Measurements from ENCODE around the gene ANKRD40CL.

ANKRD40CL gene

GRCh38 chr17:50787106-50787505 lies 19.8 kb upstream of the ANKRD40CL start:
- DNase-seq (ENCODE audit: low read depth), result no peak

DNA sequence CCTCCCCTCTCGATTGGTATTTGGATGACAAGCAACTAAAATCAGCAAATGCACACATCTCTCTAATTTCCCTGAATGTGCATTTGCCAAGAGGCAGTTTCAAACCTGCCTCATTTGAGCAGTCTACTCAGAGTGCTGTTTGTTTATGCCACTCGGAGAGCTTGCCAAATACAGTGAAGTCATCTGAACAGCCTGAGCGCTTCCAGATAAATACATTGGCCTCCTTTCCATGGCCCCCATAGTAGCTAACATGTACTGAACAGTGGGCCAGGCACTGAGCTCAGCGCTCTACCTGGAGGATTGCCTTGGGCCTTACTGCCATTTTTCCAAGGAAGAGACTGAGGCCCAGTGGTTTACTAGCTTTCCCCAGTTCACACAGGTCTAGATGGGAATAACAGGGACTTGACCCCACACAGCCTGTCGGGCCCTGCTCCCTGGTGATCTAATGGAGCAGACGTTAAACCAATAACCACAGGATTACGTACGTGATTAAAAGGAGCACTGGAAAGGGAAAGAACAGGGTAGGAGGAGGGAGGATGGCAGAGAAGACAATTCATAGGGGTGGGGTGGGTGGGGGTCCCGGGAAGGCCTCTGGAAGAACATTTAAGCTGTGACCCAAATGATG lies 18.7 kb upstream of the ANKRD40CL start:
- no peak for DNase-seq (ENCODE audit: low read depth)

GRCh38 chr17:50785126-50785525 lies 17.8 kb upstream of the ANKRD40CL start:
- no peak for DNase-seq (ENCODE audit: low read depth)

DNA sequence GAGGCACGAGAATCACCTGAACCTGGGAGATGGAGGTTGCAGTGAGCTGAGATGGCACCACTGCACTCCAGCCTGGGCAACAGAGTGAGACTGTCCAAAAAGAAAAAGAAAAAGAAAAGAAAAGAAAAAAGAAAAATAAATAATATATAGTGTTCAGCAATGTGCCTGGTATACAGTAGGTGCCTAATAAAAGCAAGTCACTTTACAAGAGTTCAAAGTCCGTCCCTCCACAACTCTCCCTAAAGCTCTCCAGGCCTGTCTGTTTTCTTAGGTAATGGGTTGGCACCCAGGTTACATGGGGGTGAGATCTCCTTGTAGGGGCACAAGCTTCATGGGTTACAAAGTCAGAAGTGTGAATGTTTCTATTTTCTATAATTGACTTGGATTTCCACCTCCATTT lies 16.6 kb upstream of the ANKRD40CL start:
- no peak for DNase-seq (ENCODE audit: low read depth)

- peak; percentile 72 for DNase-seq (ENCODE audit: low read depth)
Measured at GRCh38 chr17:50783193-50783660, 15.9 kb upstream of the ANKRD40CL start.

DNA sequence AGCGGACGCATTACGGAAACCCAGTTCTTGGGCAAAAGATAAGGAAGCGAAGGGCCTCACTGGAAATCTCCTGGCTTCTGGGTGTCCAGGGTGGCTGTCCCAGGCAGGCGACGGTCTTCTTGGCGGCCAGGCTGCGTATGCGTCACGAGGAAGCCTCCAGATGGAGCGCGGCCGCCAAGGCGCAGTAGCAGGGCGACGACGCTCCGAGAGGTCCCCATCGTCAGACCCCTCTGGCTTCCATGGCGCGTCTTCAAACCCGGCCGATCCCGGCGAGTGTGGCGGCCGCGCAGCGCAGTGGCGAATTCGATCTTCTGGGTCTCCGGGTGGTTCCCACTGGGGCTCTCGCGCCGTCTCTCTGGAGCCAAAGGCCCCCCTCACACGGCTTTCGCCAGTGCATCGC lies 13.8 kb upstream of the ANKRD40CL start:
- no peak for DNase-seq (ENCODE audit: low read depth)

DNA sequence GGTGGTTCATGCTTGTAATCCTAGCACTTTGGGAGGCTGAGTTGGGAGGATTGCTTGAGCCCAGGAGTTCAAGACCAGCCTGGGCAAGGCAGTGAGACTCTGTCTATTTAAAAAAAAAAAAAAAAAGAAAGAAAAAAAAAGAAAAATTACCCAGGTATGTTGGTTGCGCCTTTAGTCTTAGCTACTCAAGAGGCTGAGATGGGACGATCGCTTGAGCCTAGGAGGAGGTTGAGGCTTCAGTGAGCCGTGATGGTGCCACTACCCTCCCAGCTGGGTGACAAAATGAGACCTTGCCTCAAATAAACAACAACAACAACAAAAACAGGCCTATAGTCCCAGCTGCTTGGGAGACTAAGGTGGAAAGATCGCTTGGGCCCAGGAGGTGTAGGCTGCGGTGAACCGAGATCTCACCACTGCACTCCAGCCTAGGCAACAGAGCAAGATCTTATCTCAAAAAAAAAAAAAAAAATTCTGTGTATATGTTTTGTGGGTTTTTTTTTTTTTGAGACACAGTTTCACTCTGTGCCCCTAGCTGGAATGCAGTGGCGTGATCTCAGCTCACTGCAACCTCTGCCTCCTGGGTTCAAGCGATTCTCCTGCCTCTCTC lies 12.5 kb upstream of the ANKRD40CL start:
- DNase-seq (ENCODE audit: low read depth), result no peak

GRCh38 chr17:50778988-50779387 lies 11.7 kb upstream of the ANKRD40CL start:
- no peak for DNase-seq (ENCODE audit: low read depth)

DNA sequence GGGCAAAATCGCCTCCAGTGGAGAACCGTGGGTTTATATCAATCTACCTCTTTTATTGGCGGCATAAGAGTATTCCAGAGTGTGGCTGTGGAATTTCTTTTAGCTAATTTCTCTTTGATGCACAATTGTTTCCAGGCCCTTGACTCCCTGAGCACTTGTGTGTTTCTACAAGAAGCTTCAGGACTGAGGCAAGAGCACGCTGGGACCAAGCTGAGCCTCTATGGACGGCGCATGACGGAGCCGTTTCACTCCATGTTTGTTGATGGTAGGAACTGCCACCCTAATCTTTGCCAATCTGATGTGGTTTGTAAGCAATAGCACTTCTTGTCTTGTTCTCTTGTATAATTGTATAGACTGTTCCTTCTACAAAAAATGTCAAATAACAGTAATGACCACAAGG lies 11.2 kb upstream of the ANKRD40CL start:
- no peak for DNase-seq (ENCODE audit: low read depth)

DNA sequence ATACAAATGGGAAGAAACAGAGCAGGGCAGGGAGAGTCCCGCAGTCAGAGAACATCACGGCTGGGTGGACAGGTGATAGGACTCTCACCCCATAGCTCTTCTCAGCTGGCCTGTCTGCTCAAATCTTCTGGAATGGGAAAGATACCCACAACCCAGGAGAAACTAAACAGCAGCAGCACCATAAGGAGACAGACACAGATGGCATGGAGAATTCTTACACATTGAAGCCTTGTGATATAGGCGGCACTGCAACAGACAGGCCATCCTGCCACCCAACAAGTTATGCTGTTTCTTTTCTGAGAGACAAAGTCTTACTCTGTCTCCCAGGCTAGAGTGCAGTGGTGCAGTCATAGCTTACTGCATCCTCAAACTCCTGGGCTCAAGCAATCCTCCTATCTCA lies 8.6 kb upstream of the ANKRD40CL start:
- no peak for DNase-seq (ENCODE audit: low read depth)

GRCh38 chr17:50774225-50774803 lies 7.0 kb upstream of the ANKRD40CL start:
- no peak for DNase-seq (ENCODE audit: low read depth)

DNA sequence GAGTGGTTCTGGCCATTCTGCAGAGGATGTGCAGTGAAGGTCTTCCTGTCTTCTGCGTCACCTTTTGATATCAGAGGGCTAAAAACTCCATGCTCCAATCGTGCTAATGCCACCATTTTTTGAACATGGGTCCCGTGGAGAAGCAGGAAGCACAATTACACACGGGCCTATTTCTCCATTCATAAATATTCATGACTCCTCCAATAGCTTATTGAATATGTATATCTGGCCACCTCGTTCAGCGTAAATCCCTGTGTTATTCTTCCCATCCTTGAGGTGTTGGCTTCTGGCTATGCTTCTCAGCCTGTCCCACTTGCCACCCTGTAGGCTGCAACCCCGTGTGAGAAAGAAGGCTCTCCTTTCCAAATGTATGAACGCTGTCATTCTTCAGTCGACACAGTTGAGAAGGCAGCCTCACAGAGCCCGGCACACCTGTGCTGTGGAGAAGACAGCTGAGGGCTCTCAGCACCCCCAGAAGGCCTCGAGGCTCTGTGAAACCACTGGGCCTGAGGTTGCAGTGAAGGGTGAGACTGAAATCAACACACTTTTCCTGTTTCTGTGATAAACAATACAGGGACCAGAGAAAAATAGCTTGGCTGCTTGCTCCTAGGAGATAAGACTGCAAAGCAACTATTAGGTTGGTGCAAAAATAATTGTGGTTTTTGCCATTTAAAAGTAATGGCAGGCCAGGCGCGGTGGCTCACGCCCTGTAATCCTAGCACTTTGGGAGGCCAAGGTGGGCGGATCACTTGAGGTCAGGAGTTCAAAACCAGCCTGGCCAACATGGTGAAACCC lies 4.9 kb upstream of the ANKRD40CL start:
- no peak for DNase-seq (ENCODE audit: low read depth)

GRCh38 chr17:50770346-50770745 lies 3.0 kb upstream of the ANKRD40CL start:
- DNase-seq (ENCODE audit: low read depth), result no peak

GRCh38 chr17:50769884-50770283 lies 2.6 kb upstream of the ANKRD40CL start:
- DNase-seq (ENCODE audit: low read depth), result no peak

GRCh38 chr17:50768346-50768761 lies 1.0 kb upstream of the ANKRD40CL start:
- DNase-seq (ENCODE audit: low read depth), result no peak

GRCh38 chr17:50767030-50767429 lies 288 bp downstream of the ANKRD40CL start:
- DNase-seq (ENCODE audit: low read depth), result no peak

DNA sequence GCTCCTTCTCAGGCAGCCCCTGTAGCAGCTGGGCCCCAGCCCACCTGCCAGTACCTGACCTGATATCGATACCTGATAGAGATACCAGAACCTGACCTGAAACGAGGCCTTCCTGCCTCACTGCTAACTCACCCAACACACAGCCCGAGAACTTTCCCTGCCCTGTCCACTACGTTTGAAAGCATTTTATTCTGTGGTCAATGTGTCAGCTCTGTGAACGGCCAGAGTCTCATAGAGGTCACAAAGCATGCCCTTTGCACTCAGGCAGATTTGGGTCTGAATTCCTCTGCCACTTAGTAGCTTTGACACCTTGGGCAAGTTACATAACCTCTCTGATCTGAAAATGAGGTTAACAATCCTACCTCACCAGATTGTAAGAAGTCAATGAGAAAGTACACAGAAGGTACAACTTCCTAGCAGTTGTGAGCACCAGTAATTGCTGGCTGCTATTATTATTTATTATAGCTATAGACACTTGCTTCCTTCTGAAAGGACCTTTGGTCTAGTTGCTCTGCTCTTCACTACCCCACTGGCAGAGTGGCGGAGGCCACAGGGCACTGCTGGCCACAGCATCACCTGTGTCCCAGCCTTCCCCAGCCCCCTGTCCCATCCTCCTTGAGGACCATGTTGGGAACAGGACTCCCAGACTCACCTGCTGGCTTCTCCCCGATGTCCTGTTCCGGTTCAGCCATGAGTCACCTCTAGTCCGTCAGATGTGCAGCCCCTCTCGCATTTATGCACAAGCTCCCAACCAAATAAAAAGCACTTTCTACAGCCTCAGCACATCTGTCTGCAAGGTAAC lies 895 bp downstream of the ANKRD40CL start:
- DNase-seq (ENCODE audit: low read depth), result no peak

DNA sequence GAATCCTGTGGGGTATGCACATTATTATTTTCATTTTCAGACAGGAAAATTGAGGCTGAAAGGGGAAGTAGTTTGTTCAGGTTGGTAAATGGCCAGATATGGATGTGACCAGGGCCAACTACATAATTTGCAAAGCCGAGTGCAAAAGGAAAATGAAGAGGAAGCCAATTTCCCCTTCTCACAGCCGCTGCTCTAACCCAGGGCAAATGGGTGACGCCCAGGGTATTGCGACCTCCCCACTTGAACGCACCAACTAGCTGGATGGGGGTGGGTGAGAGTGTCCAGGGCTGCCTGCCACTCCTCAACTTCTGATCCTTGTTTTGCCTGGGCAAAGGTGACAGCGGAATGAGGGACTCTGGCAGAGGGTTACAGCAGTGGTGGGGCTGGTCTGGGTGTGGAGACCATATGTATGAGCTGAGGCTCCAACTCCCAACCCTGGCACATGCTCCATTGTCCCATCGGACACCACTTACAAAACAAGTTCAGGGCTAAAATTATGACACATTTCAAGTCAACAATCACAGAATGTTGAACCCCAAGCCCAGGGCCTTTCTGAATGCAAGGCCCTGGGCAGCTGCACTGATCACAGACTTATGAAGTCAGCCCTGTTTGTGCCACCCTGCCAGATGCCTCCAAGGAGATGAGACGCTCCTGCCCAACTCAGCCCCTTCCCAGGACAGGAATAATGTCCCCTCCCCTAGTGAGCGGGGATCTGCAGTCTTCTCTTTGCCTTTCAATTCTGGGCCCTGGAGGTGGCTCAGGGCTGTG lies 1.7 kb downstream of the ANKRD40CL start:
- DNase-seq (ENCODE audit: low read depth), result no peak

DNA sequence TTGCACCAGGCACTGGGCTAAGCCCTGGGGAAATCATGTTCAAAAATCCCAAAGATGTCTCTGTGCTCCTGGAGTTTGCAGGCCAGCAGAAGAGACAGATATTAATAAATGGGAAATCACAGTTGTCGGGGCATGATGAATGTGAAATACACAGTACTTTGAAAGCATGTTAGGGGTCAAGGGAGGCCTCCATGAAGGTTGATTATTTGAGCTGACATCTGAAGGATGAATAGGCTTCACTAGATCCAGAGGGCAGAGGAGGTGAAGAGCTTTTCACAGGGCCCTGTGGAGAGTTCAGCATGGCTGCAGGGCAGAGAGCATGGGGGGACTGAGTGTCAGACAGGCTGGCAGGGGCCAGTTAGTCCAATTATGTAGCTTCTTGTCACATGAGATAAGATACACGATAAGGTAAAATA lies 2.6 kb downstream of the ANKRD40CL start:
- no peak for DNase-seq (ENCODE audit: low read depth)

GRCh38 chr17:50763716-50764475 lies 3.4 kb downstream of the ANKRD40CL start:
- no peak for DNase-seq (ENCODE audit: low read depth)
